GM12801 (cell line): ENCODE data around the gene SSR2.

Experiments
- CTCF ChIP-seq: IDR thresholded peaks from one replicate; pipeline ENCODE4 v1.5.1; 2011; ENCODE audit warnings: control low read depth; ENCODE audit not compliant: insufficient read length; ENCODE audit errors: extremely low read depth

The SSR2 gene

DNA sequence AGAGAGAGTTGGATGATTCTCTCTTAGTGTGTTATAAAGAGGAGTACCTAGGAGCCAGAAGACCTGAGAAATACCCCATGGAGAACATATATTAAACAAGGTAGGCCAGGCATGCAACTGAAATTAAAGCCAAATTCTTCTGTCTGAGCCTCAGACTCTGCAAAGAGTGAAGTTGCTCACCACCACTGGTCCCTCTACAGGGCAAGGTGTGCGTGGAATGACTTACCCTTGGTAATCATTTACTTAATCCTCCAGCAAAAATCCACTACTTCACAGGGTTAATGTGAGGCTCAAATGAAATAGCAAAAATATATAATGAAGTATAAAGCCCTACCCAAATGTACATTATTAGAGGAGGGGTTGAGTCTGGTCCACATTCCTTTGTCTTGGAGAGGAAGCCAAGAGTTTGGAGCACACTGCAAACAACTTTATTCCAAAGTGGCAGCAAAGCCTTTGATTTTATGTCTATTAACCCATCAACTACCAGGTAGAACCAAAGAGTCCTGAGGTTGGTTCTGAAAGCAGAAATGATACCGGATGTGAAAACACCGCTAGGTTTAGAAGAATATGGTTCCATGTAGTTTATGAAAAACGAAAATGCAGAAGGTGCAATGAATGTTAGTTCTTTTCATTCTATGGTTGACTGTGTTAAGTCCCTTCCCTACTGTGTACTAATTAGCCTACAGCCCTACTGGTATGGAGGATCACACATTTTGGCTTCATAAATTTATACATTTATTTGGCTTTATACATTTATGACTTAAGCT lies 8.5 kb downstream of the SSR2 start:
- no peak for TF ChIP-seq CTCF

GRCh38 chr1:156009404-156009803 lies 11.3 kb downstream of the SSR2 start:
- TF ChIP-seq CTCF: no peak

DNA sequence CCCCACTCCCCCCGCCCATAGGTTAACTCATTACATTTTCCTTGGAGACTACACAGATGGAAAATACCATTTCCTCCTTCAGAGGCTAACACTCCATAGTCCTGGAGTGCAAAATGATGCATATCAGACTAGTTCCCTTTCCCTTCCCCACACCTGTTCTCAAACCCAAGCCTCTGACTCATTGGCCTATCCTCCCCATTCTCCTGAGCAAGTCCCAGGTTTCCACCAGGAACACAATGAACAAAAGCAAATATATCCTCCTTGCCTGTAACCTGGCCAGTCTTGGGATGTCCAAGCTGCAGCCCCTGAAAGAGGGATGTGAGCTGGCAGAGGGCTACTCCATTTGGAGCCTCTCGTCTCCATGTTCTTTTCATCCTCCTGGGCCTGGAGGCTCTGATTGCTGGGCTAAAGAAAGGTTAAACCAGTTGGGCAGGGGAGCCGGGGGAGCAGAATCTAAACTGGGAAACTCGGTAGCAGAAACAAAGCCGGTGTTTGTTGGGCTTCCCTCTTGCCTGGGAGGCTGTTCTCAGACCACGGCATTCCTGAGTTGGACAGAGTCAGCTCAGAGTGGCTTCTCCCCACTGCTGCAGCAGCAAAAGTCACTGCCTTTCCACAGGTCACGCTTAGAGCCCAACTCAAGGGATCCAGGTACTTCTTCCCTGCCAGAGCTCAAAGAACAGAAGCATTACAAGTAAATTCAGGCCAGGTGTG lies 13.9 kb downstream of the SSR2 start:
- no peak for TF ChIP-seq CTCF

DNA sequence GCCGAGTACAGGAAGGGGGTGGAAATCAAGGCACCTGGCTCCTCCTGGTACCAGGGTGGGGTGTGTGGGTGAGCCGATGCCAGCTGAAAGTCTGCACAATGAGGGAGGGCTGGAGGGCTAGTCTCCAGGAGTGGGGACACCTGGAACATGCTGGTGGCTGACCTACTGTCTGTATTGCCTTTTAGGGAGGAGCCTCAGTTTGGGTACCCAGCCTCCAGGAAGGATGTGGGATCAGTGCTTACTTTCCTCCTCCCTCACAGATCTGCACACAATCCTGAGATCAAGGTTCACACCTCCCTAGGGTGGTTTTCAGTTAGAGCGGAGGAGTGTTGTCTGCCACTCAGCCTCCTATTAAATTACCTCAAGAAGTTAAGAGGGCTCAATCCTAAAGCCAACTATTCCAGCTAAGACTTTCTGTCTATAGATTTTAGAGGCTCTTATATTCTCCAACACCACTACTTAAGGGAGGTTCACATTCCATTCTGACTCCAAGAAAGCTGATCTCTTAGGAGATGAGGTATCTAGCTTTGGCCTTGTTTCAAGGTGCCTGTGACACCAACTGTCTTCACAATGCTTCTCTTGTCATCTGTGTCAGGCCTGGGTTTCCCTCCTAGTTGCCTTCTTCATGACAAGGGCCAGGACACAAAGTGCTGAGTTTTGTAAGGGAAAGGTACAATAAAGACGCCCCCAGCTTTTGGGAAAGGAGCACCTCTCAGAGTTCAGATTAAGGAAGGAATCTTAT lies 15.7 kb downstream of the SSR2 start:
- no peak for TF ChIP-seq CTCF

DNA sequence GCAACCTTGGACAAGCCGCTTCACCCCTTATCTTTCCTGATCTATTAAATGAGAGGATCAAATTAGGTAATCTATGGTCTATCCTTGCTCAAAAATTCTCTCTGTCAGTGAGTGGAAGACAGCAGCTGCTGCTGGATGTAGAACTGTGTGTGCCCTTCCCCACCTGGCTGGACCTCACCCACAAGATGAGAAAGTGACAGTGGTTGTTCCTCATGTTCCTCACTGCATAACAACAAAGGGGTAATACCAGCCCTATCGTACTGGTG lies 16.9 kb downstream of the SSR2 start:
- no peak for TF ChIP-seq CTCF

GRCh38 chr1:156002188-156002911 lies 18.4 kb downstream of the SSR2 start:
- TF ChIP-seq CTCF: no peak

DNA sequence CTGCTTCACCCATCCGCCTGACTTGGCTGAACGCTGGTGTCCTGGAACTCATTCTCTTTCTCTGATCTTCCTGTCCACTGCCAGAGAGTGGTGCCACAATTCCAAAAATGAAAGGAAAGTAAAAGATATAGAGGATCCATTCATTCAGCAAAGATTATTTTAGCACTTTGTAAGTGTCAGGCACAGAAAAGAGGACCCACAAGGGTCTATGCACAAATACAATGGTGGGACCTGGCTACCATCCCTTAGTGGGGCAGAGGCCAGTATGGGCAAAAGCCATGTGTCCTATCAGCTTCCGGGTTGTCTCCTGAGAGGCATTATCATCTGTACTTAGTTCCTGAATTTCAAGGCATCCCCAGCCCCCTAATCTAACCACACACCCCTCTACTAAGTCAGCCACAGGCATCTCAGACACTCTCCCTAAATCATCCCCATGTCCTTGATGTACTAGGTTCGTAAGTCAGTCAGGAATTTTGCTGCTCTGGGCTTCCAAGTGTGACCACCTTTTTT lies 19.0 kb downstream of the SSR2 start:
- TF ChIP-seq CTCF: no peak
